Right lobe of liver (tissue), 4 donors: ENCODE results near the gene DPYD.

Source experiments
- POLR2A ChIP-seq: fragments of 450-650 bp; IDR thresholded peaks from one replicate; pipeline ENCODE4 v1.6.1; 2017; ENCODE audit warnings: antibody characterized with exemption, mild to moderate bottlenecking
- TF ChIP-seq, protein P1 (sequence below), 4 donors: fragments of 200-600 bp in 3 of 4; fragments of 450-650 bp in 1 of 4; IDR thresholded peaks; one replicate each; pipeline versions ENCODE4 v1.5.1 to v1.8.0; 2016 to 2022; ENCODE audit warnings: antibody characterized with exemption in 4 of 4, mild to moderate bottlenecking in 2 of 4
- donor health status: DM: no; HTN: no; CAD: no.
- donor health status: DM: no; HTN: no; CAD: no.
- donor health status: DM: no; HTN: yes; CAD: no.

DNA sequence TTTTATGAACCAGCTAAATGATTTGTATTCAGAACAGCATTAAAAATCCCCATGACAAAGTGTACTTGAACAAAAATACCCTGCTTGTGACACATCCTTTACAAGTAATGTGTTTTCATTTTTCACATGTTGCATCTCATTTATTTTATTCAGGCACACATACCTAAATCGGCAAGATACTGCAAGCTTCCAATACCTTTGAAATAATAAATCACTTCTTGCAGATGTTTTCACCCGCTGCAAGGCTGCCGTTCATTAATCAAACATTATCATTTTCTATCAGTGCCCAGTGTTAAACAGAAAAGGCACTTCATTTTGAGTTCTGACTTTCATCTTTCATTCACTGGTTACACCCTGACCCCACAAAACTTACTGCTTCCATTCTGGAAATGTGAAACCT is 269.6 kb downstream of the DPYD start:
- TF ChIP-seq, protein P1, sequence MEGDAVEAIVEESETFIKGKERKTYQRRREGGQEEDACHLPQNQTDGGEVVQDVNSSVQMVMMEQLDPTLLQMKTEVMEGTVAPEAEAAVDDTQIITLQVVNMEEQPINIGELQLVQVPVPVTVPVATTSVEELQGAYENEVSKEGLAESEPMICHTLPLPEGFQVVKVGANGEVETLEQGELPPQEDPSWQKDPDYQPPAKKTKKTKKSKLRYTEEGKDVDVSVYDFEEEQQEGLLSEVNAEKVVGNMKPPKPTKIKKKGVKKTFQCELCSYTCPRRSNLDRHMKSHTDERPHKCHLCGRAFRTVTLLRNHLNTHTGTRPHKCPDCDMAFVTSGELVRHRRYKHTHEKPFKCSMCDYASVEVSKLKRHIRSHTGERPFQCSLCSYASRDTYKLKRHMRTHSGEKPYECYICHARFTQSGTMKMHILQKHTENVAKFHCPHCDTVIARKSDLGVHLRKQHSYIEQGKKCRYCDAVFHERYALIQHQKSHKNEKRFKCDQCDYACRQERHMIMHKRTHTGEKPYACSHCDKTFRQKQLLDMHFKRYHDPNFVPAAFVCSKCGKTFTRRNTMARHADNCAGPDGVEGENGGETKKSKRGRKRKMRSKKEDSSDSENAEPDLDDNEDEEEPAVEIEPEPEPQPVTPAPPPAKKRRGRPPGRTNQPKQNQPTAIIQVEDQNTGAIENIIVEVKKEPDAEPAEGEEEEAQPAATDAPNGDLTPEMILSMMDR (IDR thresholded peaks at IDR 0.05), result no peak
- no peak for TF ChIP-seq POLR2A
